H1 (cell line): Measurements from ENCODE around the gene RPP30. TPM values are rescaled to one million over a fixed set of nuclear protein-coding genes. Genes with fewer than 3 reads are reported as not detected.

Experiments used
- CTCF ChIA-PET: fragments of 300-600 bp; sonication (Branson Sonifier 250); formaldehyde crosslinking; loops from one replicate; lab custom pipeline; 2021; ENCODE audit not compliant: partially characterized antibody; lab: Charles Lee
- POLR2A ChIA-PET: fragments of 300-600 bp; sonication (Branson Sonifier 250); formaldehyde crosslinking; loops from one replicate; lab custom pipeline; 2021; ENCODE audit warnings: inconsistent platforms; ENCODE audit not compliant: partially characterized antibody; lab: Charles Lee
- DNase-seq, 2 experiments: peaks; one replicate each; pipeline versions ENCODE4 v3.0.0 to v3.0.0-alpha.2; 2010 to 2022; ENCODE audit warnings: low spot score in 2 of 2, low read depth in 1 of 2, mixed read lengths in 1 of 2
- FAIRE-seq: peaks from 2 replicates; lab custom pipeline; 2011; peaks lifted over from hg19 to GRCh38; lab: Jason Lieb, UNC
- H2AFZ ChIP-seq: 2 replicates; pipeline ENCODE4 v1.8.1; 2012; ENCODE audit warnings: low read length, inconsistent platforms
- H2AK5ac ChIP-seq: 2 replicates; pipeline ENCODE4 v1.6.1; 2013; ENCODE audit warnings: low read depth, low read length
- H2BK120ac ChIP-seq: replicated peaks from 2 replicates; pipeline ENCODE3; 2013; ENCODE audit warnings: low read depth, low read length, inconsistent platforms
- H2BK12ac ChIP-seq: 2 replicates; pipeline ENCODE4 v1.6.1; 2013; ENCODE audit warnings: low read depth, low read length
- H2BK15ac ChIP-seq: 2 replicates; pipeline ENCODE4 v1.6.1; 2013; ENCODE audit warnings: low read length
- H2BK20ac ChIP-seq: 2 replicates; pipeline ENCODE4 v1.6.1; 2013; ENCODE audit warnings: low read length
- H2BK5ac ChIP-seq: 2 replicates; pipeline ENCODE4 v1.6.1; 2013; ENCODE audit warnings: low read depth, low read length
- H3K14ac ChIP-seq: 2 replicates; pipeline ENCODE4 v1.6.1; 2013; ENCODE audit warnings: inconsistent platforms; ENCODE audit not compliant: insufficient read length
- H3K18ac ChIP-seq: 2 replicates; pipeline ENCODE4 v1.6.1; 2013; ENCODE audit warnings: low read length; ENCODE audit errors: extremely low read depth
- H3K23ac ChIP-seq: 2 replicates; pipeline ENCODE4 v1.6.1; 2013; ENCODE audit warnings: inconsistent platforms; ENCODE audit not compliant: insufficient read length
- H3K23me2 ChIP-seq: 2 replicates; pipeline ENCODE4 v1.6.1; 2013; ENCODE audit warnings: low read depth, low read length
- H3K27ac ChIP-seq: 2 replicates; pipeline ENCODE4 v1.6.1; 2011; ENCODE audit warnings: low read depth, low read length, inconsistent platforms
- H3K27me3 ChIP-seq, 4 experiments: replicated peaks in 1 of 4; 1 replicate in 1 of 4; 2 replicates in 3 of 4; pipeline versions ENCODE4 v1.6.1 to v1.8.1; 2011 to 2013; ENCODE audit warnings: low read length in 3 of 4, mild to moderate bottlenecking in 3 of 4, inconsistent platforms in 2 of 4, mixed read lengths in 2 of 4, moderate library complexity in 1 of 4; ENCODE audit not compliant: control insufficient read depth in 3 of 4, insufficient read depth in 3 of 4; ENCODE audit errors: extremely low read depth in 1 of 4
- H3K36me3 ChIP-seq, 4 experiments: 2 replicates each; pipeline versions ENCODE4 v1.6.1 to v1.8.1; 2011 to 2013; ENCODE audit warnings: mild to moderate bottlenecking in 4 of 4, low read length in 3 of 4, moderate library complexity in 2 of 4, control low read depth in 1 of 4, inconsistent platforms in 1 of 4; ENCODE audit not compliant: insufficient read depth in 4 of 4, control insufficient read depth in 2 of 4
- H3K4ac ChIP-seq: replicated peaks from 2 replicates; pipeline ENCODE3; 2013; ENCODE audit warnings: low read length, low read depth, mixed read lengths, inconsistent platforms; ENCODE audit not compliant: insufficient read length
- H3K4me1 ChIP-seq, 4 experiments: replicated peaks in 1 of 4; 1 replicate in 1 of 4; 2 replicates in 3 of 4; pipeline versions ENCODE4 v1.6.1 to v1.8.1; 2011 to 2013; ENCODE audit warnings: low read length in 3 of 4, inconsistent platforms in 2 of 4, mixed read lengths in 1 of 4; ENCODE audit not compliant: insufficient read depth in 4 of 4, control insufficient read depth in 3 of 4
- H3K4me2 ChIP-seq, 2 experiments: 2 replicates each; pipeline versions ENCODE4 v1.6.1 to v1.8.1; 2011 to 2013; ENCODE audit warnings: low read depth in 2 of 2, low read length in 2 of 2, control low read depth in 1 of 2, inconsistent platforms in 1 of 2, mild to moderate bottlenecking in 1 of 2; ENCODE audit not compliant: insufficient read depth in 1 of 2
- H3K4me3 ChIP-seq, 4 experiments: fragments of 200-600, 300-600 bp in 1 of 4; sonication (generic), shearing (Covaris generic), sonication (Bioruptor Twin) in 1 of 4; 2 replicates each; pipeline versions ENCODE4 v1.5.1 to v1.8.1; 2011 to 2016; ENCODE audit warnings: low read length in 4 of 4, low read depth in 3 of 4, control low read depth in 2 of 4, inconsistent platforms in 2 of 4, mild to moderate bottlenecking in 2 of 4, mixed read lengths in 1 of 4, moderate library complexity in 1 of 4; ENCODE audit not compliant: insufficient read depth in 2 of 4; ENCODE audit errors: extremely low read depth in 1 of 4
- H3K56ac ChIP-seq: replicated peaks from 2 replicates; pipeline ENCODE3; 2013; ENCODE audit warnings: low read depth, mild to moderate bottlenecking, mixed read lengths, low read length, inconsistent platforms; ENCODE audit not compliant: insufficient read length
- H3K79me1 ChIP-seq: 2 replicates; pipeline ENCODE4 v1.6.1; 2013; ENCODE audit warnings: low read depth, low read length, control low read depth
- H3K79me2 ChIP-seq, 2 experiments: 2 replicates each; pipeline versions ENCODE4 v1.6.1 to v1.8.1; 2012 to 2013; ENCODE audit warnings: low read length in 2 of 2, mild to moderate bottlenecking in 2 of 2, inconsistent platforms in 1 of 2; ENCODE audit not compliant: insufficient read depth in 2 of 2, control insufficient read depth in 1 of 2
- H3K9ac ChIP-seq, 4 experiments: replicated peaks in 1 of 4; 1 replicate in 1 of 4; 2 replicates in 3 of 4; pipeline versions ENCODE4 v1.6.1 to v1.8.1; 2011 to 2013; ENCODE audit warnings: low read depth in 3 of 4, low read length in 3 of 4, control low read depth in 2 of 4, mild to moderate bottlenecking in 2 of 4, moderate library complexity in 2 of 4, inconsistent platforms in 1 of 4; ENCODE audit errors: extremely low read depth in 1 of 4
- H3K9me3 ChIP-seq, 2 experiments: 2 replicates each; pipeline versions ENCODE4 v1.6.1 to v1.8.1; 2012 to 2013; ENCODE audit warnings: mild to moderate bottlenecking in 2 of 2, moderate library complexity in 2 of 2, control low read depth in 1 of 2, inconsistent platforms in 1 of 2, low read depth in 1 of 2, low read length in 1 of 2, mixed read lengths in 1 of 2; ENCODE audit not compliant: insufficient read depth in 2 of 2
- H4K20me1 ChIP-seq, 2 experiments: replicated peaks in 1 of 2; 2 replicates each; pipeline versions ENCODE3 to v1.8.1; 2011 to 2013; ENCODE audit warnings: inconsistent platforms in 2 of 2, low read length in 2 of 2, mild to moderate bottlenecking in 1 of 2; ENCODE audit not compliant: insufficient read depth in 2 of 2, control insufficient read depth in 1 of 2
- H4K5ac ChIP-seq: 2 replicates; pipeline ENCODE4 v1.6.1; 2013; ENCODE audit warnings: low read length, low read depth, mixed read lengths, inconsistent platforms; ENCODE audit not compliant: insufficient read length
- H4K8ac ChIP-seq: 2 replicates; pipeline ENCODE4 v1.8.0; 2013; ENCODE audit warnings: mild to moderate bottlenecking, moderate library complexity, low read length, inconsistent platforms; ENCODE audit not compliant: insufficient read depth; ENCODE audit errors: extremely low read depth
- H4K91ac ChIP-seq: replicated peaks from 2 replicates; pipeline ENCODE3; 2013; ENCODE audit warnings: low read length, mixed read lengths, inconsistent platforms; ENCODE audit not compliant: insufficient read length
- BACH1 ChIP-seq: IDR thresholded peaks from 2 replicates; pipeline ENCODE4 v1.6.1; 2012; ENCODE audit warnings: low read length, improper control_type of control experiment
- CEBPB ChIP-seq: IDR thresholded peaks from 2 replicates; pipeline ENCODE4 v1.6.1; 2012; ENCODE audit warnings: low read depth, low read length
- CHD1 ChIP-seq: IDR thresholded peaks from 2 replicates; pipeline ENCODE4 v1.6.1; 2012; ENCODE audit warnings: low read depth, low read length, improper control_type of control experiment
- CHD2 ChIP-seq: IDR thresholded peaks from 2 replicates; pipeline ENCODE4 v1.6.1; 2012; ENCODE audit warnings: low read length, improper control_type of control experiment
- GTF2F1 ChIP-seq: IDR thresholded peaks from 2 replicates; pipeline ENCODE4 v1.6.1; 2012; ENCODE audit warnings: low read depth, low read length, improper control_type of control experiment, borderline replicate concordance
- JUN ChIP-seq: IDR thresholded peaks from 2 replicates; pipeline ENCODE4 v1.6.1; 2011; ENCODE audit warnings: low read depth, mild to moderate bottlenecking, improper control_type of control experiment, low read length
- RNF2 ChIP-seq: fragments of 200-900, 300-1000 bp; sonication (generic); IDR thresholded peaks from 2 replicates; pipeline ENCODE4 v1.7.1; 2016; ENCODE audit warnings: borderline replicate concordance, low read depth, mild to moderate bottlenecking, antibody characterized with exemption, low read length; ENCODE audit not compliant: poor library complexity, severe bottlenecking; ENCODE audit errors: missing control alignments
- SAP30 ChIP-seq: fragments of 300-600 bp; sonication (generic); IDR thresholded peaks from 2 replicates; pipeline ENCODE4 v1.7.1; 2012; ENCODE audit warnings: low read length, moderate library complexity, mild to moderate bottlenecking, inconsistent platforms; ENCODE audit not compliant: insufficient read depth, insufficient replicate concordance
- TAF1 ChIP-seq: IDR thresholded peaks from 2 replicates; pipeline ENCODE4 v1.6.1; 2011; ENCODE audit warnings: mild to moderate bottlenecking, low read depth, low read length
- TEAD4 ChIP-seq: IDR thresholded peaks from 2 replicates; pipeline ENCODE4 v1.6.1; 2012; ENCODE audit warnings: low read depth, low read length, inconsistent platforms, mixed read lengths
- WGBS, 2 experiments: shearing (Covaris generic) in 1 of 2; methylation state at CpG; one replicate each; pipeline versions ENCODE4 v1.1.6 to v1.1.7; 2013 to 2015; ENCODE audit warnings: low lambda C conversion rate in 2 of 2, mixed read lengths in 2 of 2, inconsistent platforms in 1 of 2, low coverage in 1 of 2, missing lambda C conversion rate in 1 of 2; ENCODE audit not compliant: insufficient replicate concordance in 2 of 2, insufficient coverage in 1 of 2, insufficient read length in 1 of 2; ENCODE audit errors: extremely low coverage in 1 of 2, missing lambda C conversion rate in 1 of 2; 5-methylcytosine and 5-hydroxymethylcytosine counted together
- polyA plus RNA-seq, 7 experiments: library from polyadenylated mRNA; depleted of rRNA in 3 of 7; stranded (reverse) in 5 of 7; unstranded in 2 of 7; fragments of >200 nt in 5 of 7; fragments of 200-250 nt in 2 of 7; gene quantifications; 1 replicate in 5 of 7; 2 replicates in 1 of 7; 4 replicates in 1 of 7; pipeline versions ENCODE4 v1.2.1 to v1.2.3, GENCODE V29; 2011 to 2013; ENCODE audit warnings: missing spikeins in 2 of 7, mixed read lengths in 2 of 7
- total RNA-seq: library from RNA; stranded (reverse); fragmentation: NEBNext Ultra II Directional; extraction: Animal tissue kit (Norgen Biotek cat#: 25700); gene quantifications from 2 replicates; pipeline ENCODE4 v1.2.1, GENCODE V29; 2021
- TF ChIP-seq, protein P1 (sequence below): IDR thresholded peaks from 2 replicates; pipeline ENCODE4 v1.6.1; 2012; ENCODE audit warnings: low read length, inconsistent platforms

RPP30 gene
- total and polyA plus RNA-seq, 2 of the 8 experiments (the other 6 are each of a cell fraction or from before 2014, with no cell fraction given): 38.9 to 79.7 TPM

DNA sequence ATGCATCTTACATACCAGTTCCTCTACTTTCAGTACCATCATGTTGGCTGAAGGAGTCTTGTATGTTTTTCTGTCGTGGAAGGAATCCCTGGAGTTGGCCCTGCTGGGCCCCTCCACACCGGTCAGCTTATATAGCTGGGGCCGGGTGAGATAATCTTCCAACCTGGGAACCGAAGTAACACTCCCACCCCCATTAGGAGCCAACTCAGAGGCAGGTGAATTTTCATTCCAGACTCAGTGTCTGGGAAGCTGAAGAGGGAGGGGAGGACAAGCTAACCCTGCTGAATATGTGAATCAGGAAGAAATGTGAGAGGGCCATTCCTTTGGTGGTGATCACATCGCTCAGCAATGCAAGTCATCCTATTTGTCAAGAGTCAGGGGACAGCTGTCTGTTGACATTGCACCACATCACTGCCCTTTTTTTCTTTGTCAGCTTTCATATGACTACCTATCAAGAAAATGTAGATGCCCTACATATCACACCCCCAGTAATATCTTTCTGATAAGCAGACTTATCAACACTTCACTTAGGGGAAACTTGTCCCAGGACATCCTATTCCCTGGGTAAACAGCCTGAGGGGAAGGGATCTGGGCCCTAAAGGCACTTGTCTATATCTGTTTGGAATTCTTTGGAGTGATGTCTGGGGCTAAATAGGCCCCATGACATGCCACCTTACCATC lies 49.4 kb downstream of the RPP30 start, which contains the start of gene ANKRD1:
ANKRD1 (minus strand) TSS at position 102 of the 681 bp plus-strand sequence; CDS start at position 42, 60 bp downstream.
- ChIA-PET CTCF (interaction anchor here (0.6 to 5.4 kb wide), 10 partner anchors 9 to 1248 kb away, joined by 3 to 37 read pairs (median 3); no protein-coding TSS in a partner anchor), POLR2A (interaction anchor here (0.5 to 1.2 kb wide), 5 partner anchors 9 to 334 kb away, joined by 3 to 4 read pairs (median 3); no protein-coding TSS in a partner anchor)
- Histone ChIP-seq H3K79me1 (no peaks in the 10 kb centered on the region), H3K9me3 (no peaks in the 10 kb centered on the region), H3K23me2 (no peaks in the 10 kb centered on the region; the same call in 1 of the 2 replicates), H3K4me2 (no peak within 1 kb of the TSS), H2BK120ac (no peak within 1 kb of the TSS), H3K4ac (no peak within 1 kb of the TSS), H4K91ac (no peak within 1 kb of the TSS), H3K27ac (no peak within 1 kb of the TSS), H2BK15ac (no peak within 1 kb of the TSS), H3K79me2 (no peaks in the 10 kb centered on the region), H3K9ac (no peak within 1 kb of the TSS), H3K4me3 (no peak within 1 kb of the TSS), H3K23ac (no peak within 1 kb of the TSS), H4K5ac (no peak within 1 kb of the TSS), H3K18ac (no peak within 1 kb of the TSS), H2BK20ac (no peak within 1 kb of the TSS), H3K14ac (no peak within 1 kb of the TSS), H4K20me1 (peaks cover 18 to 21% of the 10 kb centered on the region in 2 experiments), H3K27me3 (peaks cover 88 to 98% (median 97%) of the 10 kb centered on the region in 4 experiments), H2AFZ (no peak within 1 kb of the TSS), H4K8ac (no peak within 1 kb of the TSS), H2AK5ac (no peak within 1 kb of the TSS), H3K4me1 (peaks cover 0 to 3% (median 2%) of the 10 kb centered on the region in 4 experiments; a peak in 3 of 7 replicates), H2BK12ac (no peak within 1 kb of the TSS), H2BK5ac (no peak within 1 kb of the TSS), H3K56ac (no peak within 1 kb of the TSS), H3K36me3 (no peaks in the 10 kb centered on the region; a peak in 1 of 8 replicates)
- FAIRE-seq (no peak), DNase-seq (peak in 1 of 2 experiments; percentile 67)
- 24% methylated on average over 5 of the region's 5 CpGs; no CpG with 5 or more reads in 1 of the 2 experiments for WGBS, 2 experiments
- TF ChIP-seq SAP30: peak; percentile 27
- peak; percentile 90 for TF ChIP-seq JUN
- no peak for TF ChIP-seq TAF1
- no peak for TF ChIP-seq GTF2F1
- no peak for TF ChIP-seq BACH1
- 0 out of 2 replicates have a peak, but pooled peaks have one; percentile 36 for TF ChIP-seq CEBPB
- TF ChIP-seq, protein P1, sequence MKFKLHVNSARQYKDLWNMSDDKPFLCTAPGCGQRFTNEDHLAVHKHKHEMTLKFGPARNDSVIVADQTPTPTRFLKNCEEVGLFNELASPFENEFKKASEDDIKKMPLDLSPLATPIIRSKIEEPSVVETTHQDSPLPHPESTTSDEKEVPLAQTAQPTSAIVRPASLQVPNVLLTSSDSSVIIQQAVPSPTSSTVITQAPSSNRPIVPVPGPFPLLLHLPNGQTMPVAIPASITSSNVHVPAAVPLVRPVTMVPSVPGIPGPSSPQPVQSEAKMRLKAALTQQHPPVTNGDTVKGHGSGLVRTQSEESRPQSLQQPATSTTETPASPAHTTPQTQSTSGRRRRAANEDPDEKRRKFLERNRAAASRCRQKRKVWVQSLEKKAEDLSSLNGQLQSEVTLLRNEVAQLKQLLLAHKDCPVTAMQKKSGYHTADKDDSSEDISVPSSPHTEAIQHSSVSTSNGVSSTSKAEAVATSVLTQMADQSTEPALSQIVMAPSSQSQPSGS: no peak
- no peak for TF ChIP-seq RNF2
- TF ChIP-seq CHD2: no peak
- TF ChIP-seq TEAD4: peak; percentile 78; the same call in 1 of the 2 replicates
- no peak for TF ChIP-seq CHD1
